HK-2 (cell line): ENCODE data around the gene WDR93.
A peak's percentile ranks its signal among the peaks of the same experiment; 100 is the strongest.

Experiments
- DNase-seq: peaks from one replicate; pipeline ENCODE4 v3.0.0-alpha.2; 2018; ENCODE audit not compliant: unreplicated experiment

Gene WDR93

GRCh38 chr15:89749054-89749453 is 58.4 kb downstream of the WDR93 start:
- DNase-seq: no peak

GRCh38 chr15:89749526-89749925 is 58.9 kb downstream of the WDR93 start:
- no peak for DNase-seq

- DNase-seq: peak; percentile 34
These were observed 59.4 kb downstream of the WDR93 start for GRCh38 chr15:89749951-89750559.

GRCh38 chr15:89750560-89751542 is 60.2 kb downstream of the WDR93 start, which contains the start of gene MESP1:
TSS of gene MESP1 (minus strand) at chr15:89751249. CDS start at chr15:89751231, 18 bp downstream.
- peak; percentile 86 for DNase-seq

- no peak for DNase-seq
These were observed 61.1 kb downstream of the WDR93 start for GRCh38 chr15:89751748-89752147.

GRCh38 chr15:89753855-89754254 is 63.2 kb downstream of the WDR93 start:
- DNase-seq: no peak

- DNase-seq: no peak
These were observed 63.9 kb downstream of the WDR93 start for GRCh38 chr15:89754361-89755154.

- no peak for DNase-seq
These were observed 65.1 kb downstream of the WDR93 start for GRCh38 chr15:89755701-89756100.

- no peak for DNase-seq
These were observed 66.3 kb downstream of the WDR93 start for GRCh38 chr15:89756897-89757296.

GRCh38 chr15:89758283-89758682 is 67.7 kb downstream of the WDR93 start:
- no peak for DNase-seq

GRCh38 chr15:89758981-89759380 is 68.4 kb downstream of the WDR93 start:
- DNase-seq: no peak

- DNase-seq: no peak
These were observed 69.2 kb downstream of the WDR93 start for GRCh38 chr15:89759835-89760234.

- peak; percentile 81 for DNase-seq
These were observed 69.8 kb downstream of the WDR93 start for GRCh38 chr15:89760303-89761008.

- no peak for DNase-seq
These were observed 70.6 kb downstream of the WDR93 start for GRCh38 chr15:89761009-89761831.

- no peak for DNase-seq
These were observed 71.3 kb downstream of the WDR93 start for GRCh38 chr15:89761929-89762328.

- DNase-seq: no peak
These were observed 75.1 kb downstream of the WDR93 start for GRCh38 chr15:89765694-89766093.

GRCh38 chr15:89766357-89767311 is 76.0 kb downstream of the WDR93 start:
- DNase-seq: no peak

GRCh38 chr15:89767411-89767915 is 76.9 kb downstream of the WDR93 start:
- DNase-seq: no peak

- no peak for DNase-seq
These were observed 77.5 kb downstream of the WDR93 start for GRCh38 chr15:89768071-89768500.
